ENCODE results near the gene PGRMC2. TPM values are rescaled to one million over a fixed set of nuclear protein-coding genes. Genes with fewer than 3 reads are reported as not detected.

Gene PGRMC2
- total and polyA plus RNA-seq, 4 donors = 28.9 to 44.3 (median 32.1) TPM

DNA sequence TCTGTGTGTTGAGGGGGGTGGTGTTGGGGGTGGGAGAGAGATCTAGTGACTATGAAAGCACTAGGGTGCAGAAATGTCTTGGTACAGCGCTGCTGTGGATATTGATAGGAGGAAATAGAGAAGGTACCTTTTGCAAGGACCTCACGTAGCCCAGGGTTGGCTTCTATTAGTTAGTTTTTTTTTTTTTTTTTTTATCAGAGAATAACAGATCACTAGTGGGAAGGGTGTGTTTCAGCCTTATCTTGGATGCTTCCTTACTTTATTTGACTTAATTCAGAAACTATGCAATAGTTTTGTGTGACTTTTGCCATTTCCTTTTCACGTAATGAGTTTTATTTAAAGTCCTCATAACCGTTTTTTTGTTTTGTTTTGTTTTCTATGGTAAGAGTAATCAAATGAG, 16.4 kb upstream of the PGRMC2 start:
- H3K27ac ChIP-seq (ENCODE audit: low read depth in 1 of 2, low read length in 2 of 2) = no peak overlapping the region
- no peaks in the 10 kb centered on the region for H3K36me3 ChIP-seq (ENCODE audit: control insufficient read depth in 4 of 4, insufficient read depth in 3 of 4, low read depth in 1 of 4, low read length in 3 of 4)
- 82% methylated on average over 4 of the region's 4 CpGs for WGBS
- no peaks in the 10 kb centered on the region for H3K27me3 ChIP-seq (ENCODE audit: control insufficient read depth in 4 of 4, insufficient read depth in 4 of 4, low read length in 3 of 4)
- H3K9ac ChIP-seq (ENCODE audit: low read depth in 1 of 2, low read length in 2 of 2) = no peak overlapping the region
- peaks cover 0 to 12% (median 10%) of the 10 kb centered on the region in 4 donors for H3K4me1 ChIP-seq (ENCODE audit: control insufficient read depth in 4 of 4, insufficient read depth in 4 of 4, low read length in 3 of 4)
- no peaks in the 10 kb centered on the region for H3K9me3 ChIP-seq (ENCODE audit: control insufficient read depth in 4 of 4, low read length in 3 of 4)
- DNase-seq (ENCODE audit: low spot score) = peak; percentile 48
- no peak for TF ChIP-seq JUND (IDR thresholded peaks at IDR 0.05)
- TF ChIP-seq RXRA (IDR thresholded peaks at IDR 0.05) = no peak
- TF ChIP-seq YY1 (IDR thresholded peaks at IDR 0.05) = no peak
- TF ChIP-seq, protein P1, sequence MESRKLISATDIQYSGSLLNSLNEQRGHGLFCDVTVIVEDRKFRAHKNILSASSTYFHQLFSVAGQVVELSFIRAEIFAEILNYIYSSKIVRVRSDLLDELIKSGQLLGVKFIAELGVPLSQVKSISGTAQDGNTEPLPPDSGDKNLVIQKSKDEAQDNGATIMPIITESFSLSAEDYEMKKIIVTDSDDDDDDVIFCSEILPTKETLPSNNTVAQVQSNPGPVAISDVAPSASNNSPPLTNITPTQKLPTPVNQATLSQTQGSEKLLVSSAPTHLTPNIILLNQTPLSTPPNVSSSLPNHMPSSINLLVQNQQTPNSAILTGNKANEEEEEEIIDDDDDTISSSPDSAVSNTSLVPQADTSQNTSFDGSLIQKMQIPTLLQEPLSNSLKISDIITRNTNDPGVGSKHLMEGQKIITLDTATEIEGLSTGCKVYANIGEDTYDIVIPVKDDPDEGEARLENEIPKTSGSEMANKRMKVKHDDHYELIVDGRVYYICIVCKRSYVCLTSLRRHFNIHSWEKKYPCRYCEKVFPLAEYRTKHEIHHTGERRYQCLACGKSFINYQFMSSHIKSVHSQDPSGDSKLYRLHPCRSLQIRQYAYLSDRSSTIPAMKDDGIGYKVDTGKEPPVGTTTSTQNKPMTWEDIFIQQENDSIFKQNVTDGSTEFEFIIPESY (IDR thresholded peaks at IDR 0.05) = no peak
- TF ChIP-seq, protein P2, sequence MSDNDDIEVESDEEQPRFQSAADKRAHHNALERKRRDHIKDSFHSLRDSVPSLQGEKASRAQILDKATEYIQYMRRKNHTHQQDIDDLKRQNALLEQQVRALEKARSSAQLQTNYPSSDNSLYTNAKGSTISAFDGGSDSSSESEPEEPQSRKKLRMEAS (IDR thresholded peaks at IDR 0.05) = no peak
- no peak for TF ChIP-seq FOXA2 (IDR thresholded peaks at IDR 0.05)
- H3K4me3 ChIP-seq (ENCODE audit: low read depth in 1 of 3, low read length in 3 of 3) = no peak overlapping the region

DNA sequence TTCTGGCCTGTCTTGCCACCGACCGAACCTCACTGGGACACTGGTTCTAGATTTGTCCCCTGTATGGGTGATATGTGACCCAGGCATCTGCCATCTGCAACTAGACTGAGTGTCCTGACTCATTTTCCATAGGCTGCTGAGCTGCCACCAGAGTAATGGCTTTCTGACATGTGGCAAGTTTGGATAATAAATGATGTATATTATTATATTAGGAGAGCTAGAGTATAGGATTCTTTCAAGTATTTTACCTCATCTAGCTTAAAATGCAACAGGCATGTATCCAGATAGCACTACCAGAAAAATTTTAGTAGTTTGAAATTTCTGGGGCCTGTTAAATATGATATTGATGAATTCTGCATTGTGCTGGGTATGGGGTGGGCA, 15.8 kb upstream of the PGRMC2 start:
- 96% methylated on average over 2 of the region's 2 CpGs for WGBS
- H3K4me1 ChIP-seq (ENCODE audit: control insufficient read depth in 4 of 4, insufficient read depth in 4 of 4, low read length in 3 of 4) = peaks cover 0 to 17% (median 15%) of the 10 kb centered on the region in 4 donors

More for the DNA sequence above, 15.8 kb upstream of the PGRMC2 start:
- Histone ChIP-seq H3K27ac (ENCODE audit: low read depth in 1 of 2, low read length in 2 of 2) (no peak overlapping the region), H3K4me3 (ENCODE audit: low read depth in 1 of 3, low read length in 3 of 3) (no peak overlapping the region), H3K27me3 (ENCODE audit: control insufficient read depth in 4 of 4, insufficient read depth in 4 of 4, low read length in 3 of 4) (no peaks in the 10 kb centered on the region), H3K9me3 (ENCODE audit: control insufficient read depth in 4 of 4, low read length in 3 of 4) (no peaks in the 10 kb centered on the region), H3K36me3 (ENCODE audit: control insufficient read depth in 4 of 4, insufficient read depth in 3 of 4, low read depth in 1 of 4, low read length in 3 of 4) (no peaks in the 10 kb centered on the region), H3K9ac (ENCODE audit: low read depth in 1 of 2, low read length in 2 of 2) (no peak overlapping the region)
- TF ChIP-seq, protein P2 (IDR thresholded peaks at IDR 0.05) = no peak
- TF ChIP-seq, protein P1 (IDR thresholded peaks at IDR 0.05) = no peak
- TF ChIP-seq GABPA (IDR thresholded peaks at IDR 0.05 in 1 of 2, conservative IDR thresholded peaks at IDR 0.05 in 1 of 2) = no peak
- TF ChIP-seq, protein P3, sequence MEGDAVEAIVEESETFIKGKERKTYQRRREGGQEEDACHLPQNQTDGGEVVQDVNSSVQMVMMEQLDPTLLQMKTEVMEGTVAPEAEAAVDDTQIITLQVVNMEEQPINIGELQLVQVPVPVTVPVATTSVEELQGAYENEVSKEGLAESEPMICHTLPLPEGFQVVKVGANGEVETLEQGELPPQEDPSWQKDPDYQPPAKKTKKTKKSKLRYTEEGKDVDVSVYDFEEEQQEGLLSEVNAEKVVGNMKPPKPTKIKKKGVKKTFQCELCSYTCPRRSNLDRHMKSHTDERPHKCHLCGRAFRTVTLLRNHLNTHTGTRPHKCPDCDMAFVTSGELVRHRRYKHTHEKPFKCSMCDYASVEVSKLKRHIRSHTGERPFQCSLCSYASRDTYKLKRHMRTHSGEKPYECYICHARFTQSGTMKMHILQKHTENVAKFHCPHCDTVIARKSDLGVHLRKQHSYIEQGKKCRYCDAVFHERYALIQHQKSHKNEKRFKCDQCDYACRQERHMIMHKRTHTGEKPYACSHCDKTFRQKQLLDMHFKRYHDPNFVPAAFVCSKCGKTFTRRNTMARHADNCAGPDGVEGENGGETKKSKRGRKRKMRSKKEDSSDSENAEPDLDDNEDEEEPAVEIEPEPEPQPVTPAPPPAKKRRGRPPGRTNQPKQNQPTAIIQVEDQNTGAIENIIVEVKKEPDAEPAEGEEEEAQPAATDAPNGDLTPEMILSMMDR (IDR thresholded peaks at IDR 0.05; ENCODE audit: low read depth, low read length, missing input control) = no peak
- no peak for TF ChIP-seq SP1 (IDR thresholded peaks at IDR 0.05)
- no peak for TF ChIP-seq TAF1 (conservative IDR thresholded peaks at IDR 0.05)
- TF ChIP-seq JUND (IDR thresholded peaks at IDR 0.05) = no peak
- TF ChIP-seq YY1 (IDR thresholded peaks at IDR 0.05) = no peak
- DNase-seq (ENCODE audit: low spot score) = no peak
